A549 (cell line): ENCODE data around the gene ZNF750. TPM values are rescaled to one million over a fixed set of nuclear protein-coding genes. Genes with fewer than 3 reads are reported as not detected.

ENCODE experiments used
- ATAC-seq, 2 experiments: fragments of 200-7000 bp in 1 of 2; fragments of >200 bp in 1 of 2; cut with Nextera tagmentation in 1 of 2; cut with Tn5 transposase in 1 of 2; 3 replicates each; pipeline versions ENCODE4 v1.8.0 to v1.9.1; 2018 to 2020; ENCODE audit warnings: mild to moderate bottlenecking in 1 of 2, moderate library complexity in 1 of 2
- CTCF ChIA-PET: fragments of 300-600 bp; sonication (Branson Sonifier 250); formaldehyde crosslinking; extraction: SDS; loops from one replicate; lab custom pipeline; 2021; ENCODE audit warnings: antibody characterized with exemption, inconsistent platforms; lab: Yijun Ruan, JAX
- POLR2A ChIA-PET: fragments of 350-600 bp; formaldehyde crosslinking; extraction: SDS; loops from one replicate; lab custom pipeline; 2021; ENCODE audit warnings: antibody characterized with exemption, inconsistent platforms; lab: Yijun Ruan, JAX
- DNase-seq, 2 experiments: peaks; one replicate each; pipeline versions ENCODE4 v3.0.0 to v3.0.0-alpha.2; 2011 to 2016; ENCODE audit warnings: low read depth in 1 of 2, low spot score in 1 of 2
- FAIRE-seq: peaks from 2 replicates; lab custom pipeline; 2011; peaks lifted over from hg19 to GRCh38; lab: Jason Lieb, UNC
- H3K27ac ChIP-seq, 2 experiments: fragments of >200 bp; sonication (Bioruptor Twin); formaldehyde crosslinking; 3 replicates each; pipeline ENCODE4 v1.5.1; 2016 to 2017
- H3K4me1 ChIP-seq: fragments of >200 bp; sonication (Bioruptor Twin); formaldehyde crosslinking; 3 replicates; pipeline ENCODE4 v1.6.1; 2016
- H3K4me2 ChIP-seq: fragments of >200 bp; sonication (Bioruptor Twin); formaldehyde crosslinking; 3 replicates; pipeline ENCODE4 v1.6.1; 2016
- H3K4me3 ChIP-seq: fragments of >200 bp; sonication (Bioruptor Twin); formaldehyde crosslinking; 3 replicates; pipeline ENCODE4 v1.5.1; 2016
- H3K9me3 ChIP-seq: fragments of >200 bp; sonication (Bioruptor Twin); formaldehyde crosslinking; 3 replicates; pipeline ENCODE4 v1.6.1; 2016
- CBX2 ChIP-seq: fragments of 200-600 bp; sonication (generic); IDR thresholded peaks from 2 replicates; pipeline ENCODE4 v1.6.1; 2016; ENCODE audit warnings: low read depth, mild to moderate bottlenecking, borderline replicate concordance
- CBX8 ChIP-seq: fragments of 200-600 bp; sonication (generic); IDR thresholded peaks from 2 replicates; pipeline ENCODE4 v1.6.1; 2016
- CHD4 ChIP-seq: fragments of 200-600 bp; sonication (generic); IDR thresholded peaks from 2 replicates; pipeline ENCODE4 v1.6.1; 2016; ENCODE audit warnings: antibody characterized with exemption, mild to moderate bottlenecking, borderline replicate concordance
- CTCF ChIP-seq: fragments of >200 bp; sonication (Bioruptor Twin); formaldehyde crosslinking; IDR thresholded peaks from 3 replicates; pipeline ENCODE4 v1.5.1; 2016
- E2F6 ChIP-seq: IDR thresholded peaks from 2 replicates; pipeline ENCODE4 v1.6.1; 2012; ENCODE audit warnings: low read depth, borderline replicate concordance
- EP300 ChIP-seq, 2 experiments: fragments of >200 bp; sonication (Bioruptor Twin); formaldehyde crosslinking; IDR thresholded peaks; 2 replicates in 1 of 2; 3 replicates in 1 of 2; pipeline ENCODE4 v1.6.1; 2016 to 2017
- ESRRA ChIP-seq: fragments of 150-350 bp; IDR thresholded peaks from 2 replicates; pipeline ENCODE4 v1.6.1; 2014; ENCODE audit warnings: mild to moderate bottlenecking, low read length, borderline replicate concordance
- FOXS1 ChIP-seq: fragments of 250-450 bp; sonication (Bioruptor Pico); IDR thresholded peaks from 2 replicates; pipeline ENCODE4 v1.5.0; 2020; ENCODE audit warnings: mild to moderate bottlenecking, moderate library complexity
- GATA3 ChIP-seq: IDR thresholded peaks from 2 replicates; pipeline ENCODE4 v1.6.1; 2012; ENCODE audit warnings: borderline replicate concordance
- HOXB13 ChIP-seq: fragments of 250-450 bp; sonication (Bioruptor Pico); IDR thresholded peaks from 2 replicates; pipeline ENCODE4 v1.5.0; 2020; ENCODE audit warnings: low read depth, mild to moderate bottlenecking, moderate library complexity
- HOXB5 ChIP-seq: fragments of 250-450 bp; sonication (Bioruptor Pico); IDR thresholded peaks from 2 replicates; pipeline ENCODE4 v1.5.0; 2020; ENCODE audit warnings: mild to moderate bottlenecking, moderate library complexity
- KDM5A ChIP-seq: fragments of 200-600 bp; sonication (generic); IDR thresholded peaks from 2 replicates; pipeline ENCODE4 v1.6.1; 2016; ENCODE audit warnings: antibody characterized with exemption, mild to moderate bottlenecking
- MAFK ChIP-seq: fragments of 450-650 bp; IDR thresholded peaks from 2 replicates; pipeline ENCODE4 v1.6.1; 2014; ENCODE audit not compliant: partially characterized antibody
- MAX ChIP-seq: IDR thresholded peaks from 2 replicates; pipeline ENCODE4 v1.6.1; 2012
- MAZ ChIP-seq: fragments of 150-350 bp; IDR thresholded peaks from 2 replicates; pipeline ENCODE4 v1.6.1; 2014; ENCODE audit warnings: antibody characterized with exemption, low read depth, low read length, borderline replicate concordance
- NPAS2 ChIP-seq: fragments of 250-450 bp; sonication (Bioruptor Pico); IDR thresholded peaks from 2 replicates; pipeline ENCODE4 v1.8.0; 2022; ENCODE audit warnings: mild to moderate bottlenecking, moderate library complexity, borderline replicate concordance
- NR3C1 ChIP-seq: fragments of >200 bp; sonication (Bioruptor Twin); formaldehyde crosslinking; IDR thresholded peaks from 3 replicates; pipeline ENCODE4 v1.6.1; 2017
- PBX3 ChIP-seq: IDR thresholded peaks from 2 replicates; pipeline ENCODE4 v1.6.1; 2012
- PHF8 ChIP-seq: fragments of 200-600 bp; sonication (generic); IDR thresholded peaks from 2 replicates; pipeline ENCODE4 v1.6.1; 2016; ENCODE audit warnings: low read depth, mild to moderate bottlenecking, antibody characterized with exemption, moderate library complexity, borderline replicate concordance
- RAD21 ChIP-seq, 2 experiments: fragments of >200 bp in 1 of 2; sonication (Bioruptor Twin) in 1 of 2; formaldehyde crosslinking in 1 of 2; IDR thresholded peaks in 1 of 2; conservative IDR thresholded peaks in 1 of 2; 2 replicates in 1 of 2; 3 replicates in 1 of 2; pipeline ENCODE4 v1.6.1; 2012 to 2018; ENCODE audit warnings: inconsistent platforms in 1 of 2
- RCOR1 ChIP-seq: fragments of 150-350 bp; IDR thresholded peaks from 2 replicates; pipeline ENCODE4 v1.6.1; 2014; ENCODE audit warnings: antibody characterized with exemption, low read length, low read depth
- TFCP2L1 ChIP-seq: fragments of 250-450 bp; sonication (Bioruptor Pico); IDR thresholded peaks from 2 replicates; pipeline ENCODE4 v1.5.0; 2021; ENCODE audit warnings: mild to moderate bottlenecking
- TP53 ChIP-seq: fragments of 250-450 bp; sonication (Bioruptor Pico); IDR thresholded peaks from 2 replicates; pipeline ENCODE4 v1.5.0; 2021; ENCODE audit warnings: mild to moderate bottlenecking, moderate library complexity
- USF2 ChIP-seq: fragments of 450-650 bp; IDR thresholded peaks from 2 replicates; pipeline ENCODE4 v1.6.1; 2014; ENCODE audit warnings: antibody characterized with exemption
- ZC3H11A ChIP-seq: fragments of 450-650 bp; IDR thresholded peaks from 2 replicates; pipeline ENCODE4 v1.6.1; 2014; ENCODE audit warnings: antibody characterized with exemption, mild to moderate bottlenecking
- ZFP36 ChIP-seq: fragments of 450-650 bp; IDR thresholded peaks from 2 replicates; pipeline ENCODE4 v1.6.1; 2014; ENCODE audit warnings: borderline replicate concordance; ENCODE audit not compliant: partially characterized antibody
- WGBS: methylation state at CpG from one replicate; pipeline ENCODE4 v1.1.6; 2017; ENCODE audit errors: missing lambda C conversion rate; 5-methylcytosine and 5-hydroxymethylcytosine counted together
- polyA plus RNA-seq, 4 experiments: library from polyadenylated mRNA; depleted of rRNA in 3 of 4; stranded (reverse); fragments of >200 nt; fragmentation: RNase III in 1 of 4; extraction: RNeasy Plus Mini Kit Qiagen cat#74134 plus additional on column Dnase treatment in 1 of 4; gene quantifications; 2 replicates in 3 of 4; 3 replicates in 1 of 4; pipeline ENCODE4 v1.2.3, GENCODE V29; 2011 to 2017

Gene ZNF750
- polyA plus RNA-seq, 2 of the 4 experiments (the other 2 are of a cell fraction) = not detected

- no peak overlapping the region for H3K4me2 ChIP-seq
- FAIRE-seq (no peak), DNase-seq (no peak), ATAC-seq (no peak)
- CTCF ChIA-PET = interaction anchor here (0.9 to 1.4 kb wide), 3 partner anchors 9 to 60 kb away, joined by 3 read pairs; no protein-coding TSS in a partner anchor
- H3K4me1 ChIP-seq = no peaks in the 10 kb centered on the region
- H3K9me3 ChIP-seq = no peaks in the 10 kb centered on the region
- 90% methylated on average over 9 of the region's 9 CpGs for WGBS
- TF ChIP-seq RCOR1 (no peak), HOXB13 (CRISPR knock-in tag) (no peak), CTCF (no peak), CBX8 (no peak), ESRRA (no peak), RAD21 (conservative IDR thresholded peaks at IDR 0.05 in 1 of 2, IDR thresholded peaks at IDR 0.05 in 1 of 2) (no peak), ZC3H11A (no peak), FOXS1 (CRISPR knock-in tag) (no peak), PHF8 (no peak), HOXB5 (CRISPR knock-in tag) (no peak), E2F6 (no peak), USF2 (no peak), NR3C1 (no peak), TP53 (CRISPR knock-in tag) (no peak), ZFP36 (no peak), MAZ (no peak), EP300 (IDR thresholded peaks at IDR 0.05) (no peak), CBX2 (no peak), NPAS2 (CRISPR knock-in tag) (no peak), KDM5A (no peak)
- H3K4me3 ChIP-seq = no peak overlapping the region
- H3K27ac ChIP-seq = no peak overlapping the region
- POLR2A ChIA-PET = no interaction called here
Observed at GRCh38 chr17:82835122-82835521, 4.7 kb downstream of the ZNF750 start.

- FAIRE-seq (no peak), ATAC-seq (0 out of 6 replicates have a peak, but pooled peaks of 1 of the 2 experiments have one; percentile 9), DNase-seq (no peak)
- ChIA-PET POLR2A (no interaction called here), CTCF (interaction anchor here (0.9 kb wide), 2 partner anchors 51 kb away, joined by 3 to 4 read pairs; no protein-coding TSS in a partner anchor)
- TF ChIP-seq CBX8 = no peak
- no peak for TF ChIP-seq E2F6
- no peak for TF ChIP-seq MAZ
- TF ChIP-seq MAFK = no peak
- no peak for TF ChIP-seq PBX3
- no peak for TF ChIP-seq HOXB5 (CRISPR knock-in tag)
- no peak for TF ChIP-seq GATA3
- TF ChIP-seq EP300 (IDR thresholded peaks at IDR 0.05) = no peak
- no peak for TF ChIP-seq TFCP2L1 (CRISPR knock-in tag)
- TF ChIP-seq HOXB13 (CRISPR knock-in tag) = no peak
- TF ChIP-seq MAX = no peak
- TF ChIP-seq CHD4 = no peak
- Histone ChIP-seq H3K4me3 (no peak overlapping the region), H3K4me1 (no peaks in the 10 kb centered on the region), H3K27ac (no peak overlapping the region), H3K4me2 (no peak overlapping the region), H3K9me3 (no peaks in the 10 kb centered on the region)
- WGBS = 92% methylated on average over 20 of the region's 20 CpGs
Observed at GRCh38 chr17:82832881-82833475, 6.8 kb downstream of the ZNF750 start.
